ENCODE measurements around the gene RUNX2. TPM values are rescaled to one million over a fixed set of nuclear protein-coding genes. Genes with fewer than 3 reads are reported as not detected.

The RUNX2 gene
- total RNA-seq, 2 experiments from 2014 or later, result 0.27 to 0.44 TPM

- intact Hi-C loops (cut with micrococcal nuclease; ENCODE audit: unreplicated experiment), result no loop called here
- POLR2A ChIA-PET, result interaction anchor here (1.4 to 2.0 kb wide), 2 partner anchors 11 to 15 kb away, joined by 4 to 5 read pairs; no protein-coding TSS in a partner anchor
- Histone ChIP-seq H3K4me1 (ENCODE audit: insufficient read depth, low read length, poor library complexity, severe bottlenecking) (peaks cover 17% of the 10 kb centered on the region), H3K4me2 (ENCODE audit: low read length) (no peak overlapping the region), H3K9me3 (ENCODE audit: low read length) (no peaks in the 10 kb centered on the region), H3K27ac (ENCODE audit: low read depth, low read length, poor library complexity, severe bottlenecking) (no peak overlapping the region), H4K20me1 (ENCODE audit: insufficient read depth, low read length) (no peaks in the 10 kb centered on the region), H2AFZ (ENCODE audit: low read length) (peak overlapping the region; percentile 48), H3K79me2 (ENCODE audit: insufficient read depth, low read depth, low read length) (no peaks in the 10 kb centered on the region), H3K36me3 (ENCODE audit: insufficient read depth, low read length) (no peaks in the 10 kb centered on the region), H3K9me2 (ENCODE audit: insufficient read depth, low read length) (no peaks in the 10 kb centered on the region), H3K4me3 (ENCODE audit: low read depth, low read length, poor library complexity, severe bottlenecking) (no peak overlapping the region)
- no TSS peak for BruUV-seq (replicated peaks)
- no peak for TF ChIP-seq CTCF (conservative IDR thresholded peaks at IDR 0.05; ENCODE audit: low read length)
- no peak for TF ChIP-seq EZH2phosphoT487 (IDR thresholded peaks at IDR 0.05; ENCODE audit: borderline replicate concordance, low read depth, low read length)
- no peak for DNase-seq (ENCODE audit: low spot score)
- CTCF ChIA-PET (ENCODE audit: unreplicated experiment), result no interaction called here
Measured at GRCh38 chr6:45644720-45645119, 316.6 kb downstream of the RUNX2 start.

GRCh38 chr6:45645302-45645701 is 317.2 kb downstream of the RUNX2 start:
- intact Hi-C loops (cut with micrococcal nuclease; ENCODE audit: unreplicated experiment), result no loop called here
- H3K9me3 ChIP-seq (ENCODE audit: low read length), result no peaks in the 10 kb centered on the region
- H3K27ac ChIP-seq (ENCODE audit: low read depth, low read length, poor library complexity, severe bottlenecking), result no peak overlapping the region
- no TSS peak for BruUV-seq (replicated peaks)
- H3K36me3 ChIP-seq (ENCODE audit: insufficient read depth, low read length), result no peaks in the 10 kb centered on the region
- 0 out of 2 replicates have a peak overlapping the region, but pooled peaks have one; percentile 15 for H3K4me2 ChIP-seq (ENCODE audit: low read length)
- TF ChIP-seq CTCF (conservative IDR thresholded peaks at IDR 0.05; ENCODE audit: low read length) (no peak), EZH2phosphoT487 (IDR thresholded peaks at IDR 0.05; ENCODE audit: borderline replicate concordance, low read depth, low read length) (no peak)
- no peak for DNase-seq (ENCODE audit: low spot score)
- no peaks in the 10 kb centered on the region for H4K20me1 ChIP-seq (ENCODE audit: insufficient read depth, low read length)
- H3K4me1 ChIP-seq (ENCODE audit: insufficient read depth, low read length, poor library complexity, severe bottlenecking), result peaks cover 17% of the 10 kb centered on the region
- peak overlapping the region; percentile 48 for H2AFZ ChIP-seq (ENCODE audit: low read length)
- ChIA-PET POLR2A (interaction anchor here (0.6 to 2.0 kb wide), 3 partner anchors 10 to 14 kb away, joined by 3 to 5 read pairs (median 4); no protein-coding TSS in a partner anchor), CTCF (ENCODE audit: unreplicated experiment) (no interaction called here)
- H3K9me2 ChIP-seq (ENCODE audit: insufficient read depth, low read length), result no peaks in the 10 kb centered on the region
- H3K4me3 ChIP-seq (ENCODE audit: low read depth, low read length, poor library complexity, severe bottlenecking), result no peak overlapping the region
- H3K79me2 ChIP-seq (ENCODE audit: insufficient read depth, low read depth, low read length), result no peaks in the 10 kb centered on the region

- Histone ChIP-seq H4K20me1 (ENCODE audit: insufficient read depth, low read length) (no peaks in the 10 kb centered on the region), H3K79me2 (ENCODE audit: insufficient read depth, low read depth, low read length) (no peaks in the 10 kb centered on the region), H3K4me1 (ENCODE audit: insufficient read depth, low read length, poor library complexity, severe bottlenecking) (peaks cover 17% of the 10 kb centered on the region), H3K9me2 (ENCODE audit: insufficient read depth, low read length) (no peaks in the 10 kb centered on the region), H3K36me3 (ENCODE audit: insufficient read depth, low read length) (no peaks in the 10 kb centered on the region), H3K27ac (ENCODE audit: low read depth, low read length, poor library complexity, severe bottlenecking) (no peak overlapping the region), H3K4me2 (ENCODE audit: low read length) (no peak overlapping the region), H3K9me3 (ENCODE audit: low read length) (no peaks in the 10 kb centered on the region), H2AFZ (ENCODE audit: low read length) (peak overlapping the region; percentile 65; the same call in 1 of the 2 replicates), H3K4me3 (ENCODE audit: low read depth, low read length, poor library complexity, severe bottlenecking) (no peak overlapping the region)
- no peak for TF ChIP-seq CTCF (conservative IDR thresholded peaks at IDR 0.05; ENCODE audit: low read length)
- TF ChIP-seq EZH2phosphoT487 (IDR thresholded peaks at IDR 0.05; ENCODE audit: borderline replicate concordance, low read depth, low read length), result no peak
- DNase-seq (ENCODE audit: low spot score), result no peak
- BruUV-seq (replicated peaks), result no TSS peak
- ChIA-PET POLR2A (interaction anchor here (0.8 to 1.6 kb wide), 2 partner anchors 8 to 10 kb away, joined by 3 read pairs; no protein-coding TSS in a partner anchor), CTCF (ENCODE audit: unreplicated experiment) (no interaction called here)
- intact Hi-C loops (cut with micrococcal nuclease; ENCODE audit: unreplicated experiment), result no loop called here
Measured at GRCh38 chr6:45647341-45648261, 319.5 kb downstream of the RUNX2 start.

Measured in OCI-LY7 (cell line).